SU-DHL-6 (cell line): ENCODE measurements around the gene PRELP.

Experiments
- EZH2phosphoT487 ChIP-seq: fragments of 200-600 bp; sonication (generic), shearing (Covaris generic); conservative IDR thresholded peaks from 2 replicates; pipeline ENCODE4 v1.6.1; 2018; ENCODE audit warnings: mild to moderate bottlenecking, antibody characterized with exemption, low read length, moderate library complexity, mixed read lengths
- TF ChIP-seq, protein P1 (sequence below): fragments of 200-600 bp; sonication (generic); IDR thresholded peaks from one replicate; pipeline ENCODE4 v1.5.1; 2017; ENCODE audit warnings: antibody characterized with exemption, mild to moderate bottlenecking, low read length, moderate library complexity; ENCODE audit not compliant: insufficient read depth, poor library complexity, severe bottlenecking

GRCh38 chr1:203526130-203526529 lies 50.5 kb downstream of the PRELP start:
- TF ChIP-seq, protein P1, sequence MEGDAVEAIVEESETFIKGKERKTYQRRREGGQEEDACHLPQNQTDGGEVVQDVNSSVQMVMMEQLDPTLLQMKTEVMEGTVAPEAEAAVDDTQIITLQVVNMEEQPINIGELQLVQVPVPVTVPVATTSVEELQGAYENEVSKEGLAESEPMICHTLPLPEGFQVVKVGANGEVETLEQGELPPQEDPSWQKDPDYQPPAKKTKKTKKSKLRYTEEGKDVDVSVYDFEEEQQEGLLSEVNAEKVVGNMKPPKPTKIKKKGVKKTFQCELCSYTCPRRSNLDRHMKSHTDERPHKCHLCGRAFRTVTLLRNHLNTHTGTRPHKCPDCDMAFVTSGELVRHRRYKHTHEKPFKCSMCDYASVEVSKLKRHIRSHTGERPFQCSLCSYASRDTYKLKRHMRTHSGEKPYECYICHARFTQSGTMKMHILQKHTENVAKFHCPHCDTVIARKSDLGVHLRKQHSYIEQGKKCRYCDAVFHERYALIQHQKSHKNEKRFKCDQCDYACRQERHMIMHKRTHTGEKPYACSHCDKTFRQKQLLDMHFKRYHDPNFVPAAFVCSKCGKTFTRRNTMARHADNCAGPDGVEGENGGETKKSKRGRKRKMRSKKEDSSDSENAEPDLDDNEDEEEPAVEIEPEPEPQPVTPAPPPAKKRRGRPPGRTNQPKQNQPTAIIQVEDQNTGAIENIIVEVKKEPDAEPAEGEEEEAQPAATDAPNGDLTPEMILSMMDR: no peak
- TF ChIP-seq EZH2phosphoT487: no peak
